ENCODE data around the gene SLC66A2.

- TF ChIP-seq TOX (CRISPR knock-in tag; IDR thresholded peaks at IDR 0.05; ENCODE audit: borderline replicate concordance) (no peak), POU6F1 (CRISPR knock-in tag; IDR thresholded peaks at IDR 0.05; ENCODE audit: borderline replicate concordance, low read depth) (no peak), RARB (CRISPR knock-in tag; IDR thresholded peaks at IDR 0.05) (no peak)
Observed at GRCh38 chr18:79942211-79942610, 9.2 kb downstream of the SLC66A2 start.

Data from SK-N-SH treated with all-trans-retinoic acid at 6 μM for 48 hours (cell line).